HG03135 (cell line): ENCODE measurements around the gene FOSL1.

Source experiments
- ATAC-seq: cut with Tn5 transposase; IDR thresholded peaks from one replicate; pipeline ENCODE4 v1.9.1; 2021; ENCODE audit warnings: mild to moderate bottlenecking, moderate library complexity; ENCODE audit not compliant: unreplicated experiment

FOSL1 gene

GRCh38 chr11:65900125-65900898 is at the start of gene FOSL1:
Gene FOSL1 (minus strand): TSS chr11:65900388. CDS start chr11:65900339, 49 bp downstream.
- ATAC-seq = peak; percentile 75

- no peak for ATAC-seq
Observed at GRCh38 chr11:65947603-65948125, 47.5 kb upstream of the FOSL1 start.

GRCh38 chr11:65947133-65947532 is 46.9 kb upstream of the FOSL1 start:
- ATAC-seq = no peak

- ATAC-seq = no peak
Observed at GRCh38 chr11:65946655-65947054, 46.5 kb upstream of the FOSL1 start.

- ATAC-seq = no peak
Observed at GRCh38 chr11:65945941-65946558, 45.9 kb upstream of the FOSL1 start.

GRCh38 chr11:65945430-65945911 is 45.3 kb upstream of the FOSL1 start, which contains the start of gene TSGA10IP:
Gene TSGA10IP (plus strand): TSS chr11:65945480. CDS start chr11:65945676, 196 bp downstream.
- no peak for ATAC-seq

- no peak for ATAC-seq
Observed at GRCh38 chr11:65944767-65945166, 44.6 kb upstream of the FOSL1 start.

GRCh38 chr11:65944191-65944590 is 44.0 kb upstream of the FOSL1 start:
- ATAC-seq = no peak

GRCh38 chr11:65942531-65942930 is 42.3 kb upstream of the FOSL1 start:
- ATAC-seq = no peak

- ATAC-seq = no peak
Observed at GRCh38 chr11:65941720-65942310, 41.6 kb upstream of the FOSL1 start.

GRCh38 chr11:65937766-65938165 is 37.6 kb upstream of the FOSL1 start:
- ATAC-seq = no peak

- ATAC-seq = no peak
Observed at GRCh38 chr11:65934014-65934413, 33.8 kb upstream of the FOSL1 start.

GRCh38 chr11:65932558-65932919 is 32.4 kb upstream of the FOSL1 start:
- no peak for ATAC-seq

- ATAC-seq = no peak
Observed at GRCh38 chr11:65931773-65932557, 31.8 kb upstream of the FOSL1 start.

- ATAC-seq = no peak
Observed at GRCh38 chr11:65928667-65929066, 28.5 kb upstream of the FOSL1 start.

GRCh38 chr11:65927904-65928397 is 27.8 kb upstream of the FOSL1 start:
- peak; percentile 78 for ATAC-seq

- no peak for ATAC-seq
Observed at GRCh38 chr11:65925397-65925796, 25.2 kb upstream of the FOSL1 start.

GRCh38 chr11:65922565-65922964 is 22.4 kb upstream of the FOSL1 start:
- no peak for ATAC-seq

GRCh38 chr11:65921876-65922275 is 21.7 kb upstream of the FOSL1 start:
- ATAC-seq = no peak

- no peak for ATAC-seq
Observed at GRCh38 chr11:65921033-65921555, 20.9 kb upstream of the FOSL1 start.
